Gastrocnemius medialis (tissue), 4 donors: Measurements from ENCODE around the gene GNB5. TPM values are rescaled to one million over a fixed set of nuclear protein-coding genes. Genes with fewer than 3 reads are reported as not detected.

Source experiments
- ATAC-seq, 2 donors: fragments of 150-250 bp; one replicate each; pipeline ENCODE4 v1.9.1; 2016
- DNase-seq, 2 donors: peaks; one replicate each; pipeline ENCODE4 v3.0.0-alpha.2; 2019
- H3K27ac ChIP-seq, 4 donors: fragments of 200-600 bp; sonication (generic); 1 replicate in 1 of 4; 2 replicates in 3 of 4; pipeline ENCODE4 v1.5.1; 2016 to 2018; ENCODE audit warnings: mild to moderate bottlenecking in 2 of 4, moderate library complexity in 1 of 4
- H3K27me3 ChIP-seq, 3 donors: fragments of 200-600 bp; sonication (generic) in 2 of 3; 1 replicate in 1 of 3; 2 replicates in 2 of 3; pipeline versions ENCODE4 v1.5.1 to v1.6.0; 2016 to 2019; ENCODE audit warnings: mild to moderate bottlenecking in 1 of 3, moderate library complexity in 1 of 3
- H3K36me3 ChIP-seq, 2 donors: fragments of 200-600 bp; sonication (generic) in 1 of 2; one replicate each; pipeline ENCODE4 v1.5.1; 2017 to 2018
- H3K4me1 ChIP-seq, 2 donors: fragments of 200-600 bp; sonication (generic) in 1 of 2; one replicate each; pipeline ENCODE4 v1.5.1; 2016 to 2017; ENCODE audit warnings: mild to moderate bottlenecking in 2 of 2
- H3K4me3 ChIP-seq, 4 donors: fragments of 200-600 bp; sonication (generic) in 3 of 4; 1 replicate in 1 of 4; 2 replicates in 3 of 4; pipeline ENCODE4 v1.5.1; 2016 to 2019; ENCODE audit warnings: mild to moderate bottlenecking in 2 of 4
- H3K9me3 ChIP-seq, 3 donors: fragments of 200-600 bp; sonication (generic) in 2 of 3; 1 replicate in 1 of 3; 2 replicates in 2 of 3; pipeline ENCODE4 v1.5.1; 2016 to 2019
- CTCF ChIP-seq, 5 experiments: fragments of 450-650 bp in 3 of 5; fragments of 200-600 bp in 2 of 5; sonication (generic) in 2 of 5; IDR thresholded peaks in 4 of 5; conservative IDR thresholded peaks in 1 of 5; 1 replicate in 4 of 5; 2 replicates in 1 of 5; pipeline ENCODE4 v1.5.1; 2016 to 2019; ENCODE audit warnings: antibody characterized with exemption in 5 of 5, mild to moderate bottlenecking in 3 of 5, moderate library complexity in 3 of 5
- POLR2A ChIP-seq, 2 donors: fragments of 450-650 bp; IDR thresholded peaks; one replicate each; pipeline ENCODE4 v1.6.1; 2017; ENCODE audit warnings: antibody characterized with exemption in 2 of 2, mild to moderate bottlenecking in 2 of 2, moderate library complexity in 2 of 2
- in situ Hi-C, 4 donors: fragments of 200-750 bp; cut with MboI; loops; one replicate each; pipeline versions ENCODE4 v1.15.0 to v1.8.0; 2017; ENCODE audit warnings: low sequenced_read_pairs in 4 of 4
- intact Hi-C: fragments of 100-400 bp; cut with DNase I; formaldehyde crosslinking; loops from one replicate; pipeline ENCODE4 v1.15.1; 2023; ENCODE audit warnings: low total_unique reads
- total RNA-seq, 4 donors: library from RNA; depleted of rRNA; stranded (reverse); fragments of >200 nt; gene quantifications; one replicate each; pipeline versions ENCODE4 v1.1.0 to v1.2.3, GENCODE V29; 2016

The GNB5 gene
- total RNA-seq, 4 donors from 2014 or later, result 2.9 to 4.6 (median 3.6) TPM

DNA sequence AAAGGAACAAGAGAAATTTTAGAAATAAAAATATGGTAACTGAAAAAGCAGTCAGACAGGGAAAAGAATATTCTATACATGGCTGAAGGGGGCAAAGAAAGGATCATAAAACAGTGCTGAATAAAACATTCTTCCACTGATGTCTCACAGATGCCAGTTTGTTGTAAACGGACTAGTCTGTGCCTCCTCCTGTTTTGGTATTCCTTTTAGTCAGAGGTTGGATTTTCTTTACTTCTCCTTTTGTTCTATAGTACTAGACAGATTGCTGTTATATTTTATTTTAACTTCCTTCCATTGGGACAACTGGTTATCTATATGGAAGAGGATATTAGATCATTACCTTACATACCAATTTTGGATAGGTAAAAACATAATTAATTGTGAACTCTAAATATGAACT, 16.0 kb upstream of the GNB5 start:
- Histone ChIP-seq H3K4me1 (no peaks in the 10 kb centered on the region), H3K4me3 (no peak overlapping the region), H3K36me3 (peaks cover 0 to 4% of the 10 kb centered on the region in 2 donors), H3K27ac (no peak overlapping the region), H3K27me3 (no peaks in the 10 kb centered on the region), H3K9me3 (no peaks in the 10 kb centered on the region)
- intact Hi-C loops, result no loop called here
- TF ChIP-seq CTCF (IDR thresholded peaks at IDR 0.05 in 4 of 5, conservative IDR thresholded peaks at IDR 0.05 in 1 of 5) (no peak), POLR2A (IDR thresholded peaks at IDR 0.05) (no peak)
- DNase-seq, result no peak
- ATAC-seq, result no peak
- in situ Hi-C loops, result no loop called here

GRCh38 chr15:52206446-52206845, 15.3 kb upstream of the GNB5 start:
- TF ChIP-seq CTCF (IDR thresholded peaks at IDR 0.05 in 4 of 5, conservative IDR thresholded peaks at IDR 0.05 in 1 of 5) (no peak), POLR2A (IDR thresholded peaks at IDR 0.05) (no peak)
- Histone ChIP-seq H3K27ac (no peak overlapping the region), H3K4me1 (no peaks in the 10 kb centered on the region), H3K4me3 (no peak overlapping the region), H3K36me3 (peaks cover 0 to 4% of the 10 kb centered on the region in 2 donors), H3K9me3 (no peaks in the 10 kb centered on the region), H3K27me3 (no peaks in the 10 kb centered on the region)
- in situ Hi-C loops, result no loop called here
- ATAC-seq (peak in 1 of 2 donors; percentile 58), DNase-seq (peak in 1 of 2 donors; percentile 38)
- intact Hi-C loops, result no loop called here

DNA sequence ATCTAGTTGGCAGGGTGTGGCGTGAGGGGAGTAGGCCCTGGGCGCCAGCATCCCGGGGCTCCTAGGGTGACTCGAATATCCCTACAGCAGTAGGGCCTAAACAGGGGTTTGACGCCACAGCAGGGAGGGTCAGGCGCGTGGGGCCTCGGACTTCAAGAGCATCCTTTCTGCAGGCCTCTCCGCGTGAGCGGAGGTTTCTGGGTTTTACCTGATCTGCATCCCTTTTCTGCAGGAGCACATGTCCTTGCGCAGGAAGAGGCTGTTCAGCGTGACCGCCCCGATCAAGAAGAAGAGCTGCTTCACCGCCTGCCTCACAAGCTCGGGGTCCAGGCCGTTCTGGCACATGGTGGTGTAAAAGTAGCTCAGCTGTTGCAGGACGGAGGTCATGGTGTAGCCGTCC, 13.5 kb upstream of the GNB5 start:
- DNase-seq (no peak), ATAC-seq (no peak)
- no peaks in the 10 kb centered on the region for H3K9me3 ChIP-seq
- peaks cover 0 to 4% of the 10 kb centered on the region in 2 donors for H3K36me3 ChIP-seq
- no peak overlapping the region for H3K27ac ChIP-seq
- intact Hi-C loops, result no loop called here
- H3K4me1 ChIP-seq, result no peaks in the 10 kb centered on the region
- TF ChIP-seq POLR2A (IDR thresholded peaks at IDR 0.05), result no peak
- no peak for TF ChIP-seq CTCF (IDR thresholded peaks at IDR 0.05 in 4 of 5, conservative IDR thresholded peaks at IDR 0.05 in 1 of 5)
- no peaks in the 10 kb centered on the region for H3K27me3 ChIP-seq
- in situ Hi-C loops, result no loop called here
- H3K4me3 ChIP-seq, result no peak overlapping the region

- in situ Hi-C loops (no loop called here), intact Hi-C loops (no loop called here)
- Histone ChIP-seq H3K4me3 (no peak overlapping the region), H3K4me1 (no peaks in the 10 kb centered on the region), H3K27me3 (no peaks in the 10 kb centered on the region), H3K36me3 (peaks cover 0 to 4% of the 10 kb centered on the region in 2 donors), H3K27ac (no peak overlapping the region), H3K9me3 (no peaks in the 10 kb centered on the region)
- DNase-seq, result no peak
- TF ChIP-seq POLR2A (IDR thresholded peaks at IDR 0.05), result no peak
- no peak for TF ChIP-seq CTCF (IDR thresholded peaks at IDR 0.05 in 4 of 5, conservative IDR thresholded peaks at IDR 0.05 in 1 of 5)
- ATAC-seq, result no peak
Observed at GRCh38 chr15:52200831-52201365, 9.7 kb upstream of the GNB5 start.

DNA sequence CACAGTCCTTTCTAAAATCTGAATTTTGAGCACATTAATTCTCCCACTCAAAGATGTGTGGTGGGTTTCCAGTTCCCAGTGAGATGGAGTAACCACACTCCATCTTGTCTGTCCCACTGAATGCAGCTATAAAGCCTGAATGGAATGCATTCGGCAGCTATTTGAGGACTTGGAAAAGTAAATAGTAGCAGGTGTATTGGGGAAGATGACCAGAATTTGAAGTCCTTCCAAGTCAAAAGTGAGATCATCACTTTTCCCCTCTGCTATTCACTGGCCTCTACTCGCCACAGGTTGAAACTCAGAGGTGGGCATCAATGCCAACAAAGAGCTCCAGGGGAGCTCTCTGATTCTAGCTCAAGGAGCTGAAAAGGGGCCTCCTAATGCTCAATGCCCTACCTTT, 8.1 kb upstream of the GNB5 start:
- H3K27me3 ChIP-seq, result no peaks in the 10 kb centered on the region
- H3K4me1 ChIP-seq, result no peaks in the 10 kb centered on the region
- in situ Hi-C loops (no loop called here), intact Hi-C loops (no loop called here)
- peaks cover 0 to 4% of the 10 kb centered on the region in 2 donors for H3K36me3 ChIP-seq
- DNase-seq, result no peak
- TF ChIP-seq POLR2A (IDR thresholded peaks at IDR 0.05) (no peak), CTCF (IDR thresholded peaks at IDR 0.05 in 4 of 5, conservative IDR thresholded peaks at IDR 0.05 in 1 of 5) (no peak)
- ATAC-seq, result no peak
- H3K4me3 ChIP-seq, result no peak overlapping the region
- no peaks in the 10 kb centered on the region for H3K9me3 ChIP-seq
- H3K27ac ChIP-seq, result no peak overlapping the region
